Calu3 (cell line): Measurements from ENCODE around the gene GPD2. TPM values are rescaled to one million over a fixed set of nuclear protein-coding genes. Genes with fewer than 3 reads are reported as not detected.
"Not testable (repeated sequence)": the region's sequence is repeated elsewhere in the genome, so short reads cannot be mapped to it uniquely, and the experiment has no call there.

Experiments
- BruUV-seq: library from RNA; stranded (reverse); fragments of 400-500 nt; replicated peaks from 2 replicates; lab custom pipeline; 2021; lab: Mats Ljungman, UMichigan
- CTCF ChIA-PET: fragments of 300-600 bp; sonication (Branson Sonifier 250); formaldehyde crosslinking; loops from one replicate; lab custom pipeline; 2022; ENCODE audit warnings: antibody characterized with exemption; lab: Charles Lee
- DNase-seq: peaks from one replicate; pipeline ENCODE4 v3.0.0; 2022
- H3K27ac Mint-ChIP-seq: one replicate; pipeline ENCODE4 v1.8.0; 2022; ENCODE audit warnings: mixed read lengths; ENCODE audit not compliant: unreplicated experiment
- H3K27me3 Mint-ChIP-seq: one replicate; pipeline ENCODE4 v1.8.0; 2022; ENCODE audit warnings: mixed read lengths; ENCODE audit not compliant: unreplicated experiment
- H3K36me3 Mint-ChIP-seq: one replicate; pipeline ENCODE4 v1.8.0; 2022; ENCODE audit warnings: mild to moderate bottlenecking, moderate library complexity, mixed read lengths; ENCODE audit not compliant: insufficient read depth, unreplicated experiment
- H3K4me1 Mint-ChIP-seq: one replicate; pipeline ENCODE4 v1.8.0; 2022; ENCODE audit warnings: mild to moderate bottlenecking, low read depth, mixed read lengths; ENCODE audit not compliant: unreplicated experiment
- H3K4me3 Mint-ChIP-seq: one replicate; pipeline ENCODE4 v1.8.0; 2022; ENCODE audit warnings: mild to moderate bottlenecking, low read depth, moderate library complexity, mixed read lengths; ENCODE audit not compliant: unreplicated experiment
- H3K9me3 Mint-ChIP-seq: one replicate; pipeline ENCODE4 v1.8.0; 2022; ENCODE audit warnings: low read depth, mixed read lengths; ENCODE audit not compliant: unreplicated experiment
- intact Hi-C: fragments of 100-400 bp; cut with micrococcal nuclease; formaldehyde crosslinking; loops from one replicate; pipeline ENCODE4 v1.10.0; 2022; ENCODE audit not compliant: unreplicated experiment
- total RNA-seq: library from RNA; stranded (reverse); gene quantifications from 2 replicates; pipeline ENCODE4 v1.2.3, GENCODE V29; 2022
- TF ChIP-seq, protein P1 (sequence below): fragments of 200-600 bp; IDR thresholded peaks from one replicate; pipeline ENCODE4 v1.8.0; 2022; ENCODE audit warnings: antibody characterized with exemption; ENCODE audit not compliant: unreplicated experiment

Gene GPD2
- total RNA-seq, 1 experiment from 2014 or later, result 55.4 TPM

DNA sequence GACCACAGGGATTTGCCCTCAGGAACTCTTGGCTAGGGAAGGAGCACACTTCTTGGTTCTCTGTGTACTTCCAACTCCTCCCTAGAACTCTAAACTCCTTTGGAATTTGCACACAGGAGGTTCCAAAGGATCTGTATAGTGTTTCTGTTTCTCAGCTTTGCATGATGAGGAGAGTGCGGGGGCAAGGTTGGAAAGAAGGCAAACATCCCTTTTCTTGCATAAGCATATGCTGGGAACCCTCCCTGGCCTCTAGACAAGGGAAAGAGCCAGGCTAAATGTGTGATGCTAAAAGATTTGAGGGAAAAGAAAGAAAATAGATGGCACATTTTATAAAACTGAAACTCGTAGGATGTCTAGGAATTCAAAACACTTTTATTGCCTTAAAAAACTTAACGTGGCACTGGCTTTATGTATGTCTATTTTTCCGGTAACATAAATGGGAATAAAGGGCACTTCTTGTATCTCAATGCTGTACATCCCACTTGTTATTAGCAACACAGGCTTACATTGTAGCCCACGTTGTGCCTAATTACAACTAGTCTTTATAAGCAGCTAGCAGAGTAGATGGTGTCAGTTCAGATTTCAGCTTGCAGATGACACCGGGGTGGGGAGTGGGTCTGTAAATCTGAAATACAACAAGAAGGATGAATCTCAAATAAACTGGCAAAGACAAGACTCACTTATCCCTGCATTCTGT, 165.8 kb downstream of the GPD2 start:
- Mint-ChIP-seq H3K4me1 (no peaks in the 10 kb centered on the region), H3K9me3 (peaks cover 2% of the 10 kb centered on the region), H3K27ac (no peak overlapping the region), H3K27me3 (no peaks in the 10 kb centered on the region), H3K4me3 (no peak overlapping the region), H3K36me3 (no peaks in the 10 kb centered on the region)
- intact Hi-C loops, result no loop called here
- TF ChIP-seq, protein P1, sequence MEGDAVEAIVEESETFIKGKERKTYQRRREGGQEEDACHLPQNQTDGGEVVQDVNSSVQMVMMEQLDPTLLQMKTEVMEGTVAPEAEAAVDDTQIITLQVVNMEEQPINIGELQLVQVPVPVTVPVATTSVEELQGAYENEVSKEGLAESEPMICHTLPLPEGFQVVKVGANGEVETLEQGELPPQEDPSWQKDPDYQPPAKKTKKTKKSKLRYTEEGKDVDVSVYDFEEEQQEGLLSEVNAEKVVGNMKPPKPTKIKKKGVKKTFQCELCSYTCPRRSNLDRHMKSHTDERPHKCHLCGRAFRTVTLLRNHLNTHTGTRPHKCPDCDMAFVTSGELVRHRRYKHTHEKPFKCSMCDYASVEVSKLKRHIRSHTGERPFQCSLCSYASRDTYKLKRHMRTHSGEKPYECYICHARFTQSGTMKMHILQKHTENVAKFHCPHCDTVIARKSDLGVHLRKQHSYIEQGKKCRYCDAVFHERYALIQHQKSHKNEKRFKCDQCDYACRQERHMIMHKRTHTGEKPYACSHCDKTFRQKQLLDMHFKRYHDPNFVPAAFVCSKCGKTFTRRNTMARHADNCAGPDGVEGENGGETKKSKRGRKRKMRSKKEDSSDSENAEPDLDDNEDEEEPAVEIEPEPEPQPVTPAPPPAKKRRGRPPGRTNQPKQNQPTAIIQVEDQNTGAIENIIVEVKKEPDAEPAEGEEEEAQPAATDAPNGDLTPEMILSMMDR, result no peak
- CTCF ChIA-PET, result no interaction called here
- no TSS peak for BruUV-seq
- no peak for DNase-seq

DNA sequence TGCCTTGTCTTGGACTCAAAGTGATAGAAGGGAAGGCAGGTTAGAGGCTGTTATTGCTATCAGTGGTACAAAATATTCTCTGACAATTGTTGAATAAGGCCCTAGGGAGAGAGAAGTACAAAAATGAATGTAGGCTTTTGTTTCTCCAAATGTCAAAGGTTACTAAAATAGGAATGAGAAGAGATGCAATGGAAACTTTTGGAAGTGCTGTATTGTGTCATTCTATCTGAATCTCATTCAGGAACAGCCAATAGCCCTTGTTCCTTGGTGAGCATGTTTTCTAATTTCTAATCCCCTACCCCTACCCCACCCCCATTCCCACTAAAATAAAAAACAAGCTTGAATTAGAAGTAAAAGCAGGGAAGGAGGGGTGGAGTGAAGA, 166.4 kb downstream of the GPD2 start:
- no peak overlapping the region for H3K27ac Mint-ChIP-seq
- TF ChIP-seq, protein P1, result no peak
- no peak for DNase-seq
- no peaks in the 10 kb centered on the region for H3K27me3 Mint-ChIP-seq
- CTCF ChIA-PET, result no interaction called here
- H3K9me3 Mint-ChIP-seq, result peaks cover 2% of the 10 kb centered on the region
- no peak overlapping the region for H3K4me3 Mint-ChIP-seq
- no peaks in the 10 kb centered on the region for H3K4me1 Mint-ChIP-seq
- intact Hi-C loops, result no loop called here
- no TSS peak for BruUV-seq
- no peaks in the 10 kb centered on the region for H3K36me3 Mint-ChIP-seq

DNA sequence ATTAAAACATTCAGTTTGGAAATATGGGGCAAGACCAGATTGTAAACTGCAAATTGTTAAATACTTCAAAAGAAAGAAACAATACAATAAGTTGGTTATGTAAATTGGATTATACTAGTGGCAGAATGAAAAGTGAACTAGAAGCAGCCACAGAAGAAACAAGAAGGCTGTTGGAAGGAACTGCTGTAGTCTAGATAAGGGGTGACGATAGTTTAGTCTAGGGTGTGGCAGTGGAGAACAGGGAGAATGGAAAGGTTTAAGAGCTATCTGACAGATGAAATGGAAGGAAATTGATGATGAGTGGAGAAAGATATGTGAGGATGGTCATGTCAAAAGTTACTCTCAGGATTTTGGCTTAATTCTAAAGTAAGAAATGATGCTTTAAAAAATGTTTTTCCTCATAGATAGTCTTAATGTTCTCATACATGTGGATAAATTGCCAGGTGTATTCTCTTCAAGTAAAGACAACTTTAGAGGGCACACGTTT, 179.7 kb downstream of the GPD2 start:
- H3K27me3 Mint-ChIP-seq, result no peaks in the 10 kb centered on the region
- no peaks in the 10 kb centered on the region for H3K9me3 Mint-ChIP-seq
- TF ChIP-seq, protein P1, result no peak
- DNase-seq, result no peak
- CTCF ChIA-PET, result no interaction called here
- BruUV-seq, result no TSS peak
- intact Hi-C loops, result no loop called here
- H3K27ac Mint-ChIP-seq, result no peak overlapping the region
- H3K4me1 Mint-ChIP-seq, result no peaks in the 10 kb centered on the region
- H3K4me3 Mint-ChIP-seq, result no peak overlapping the region
- H3K36me3 Mint-ChIP-seq, result no peaks in the 10 kb centered on the region

DNA sequence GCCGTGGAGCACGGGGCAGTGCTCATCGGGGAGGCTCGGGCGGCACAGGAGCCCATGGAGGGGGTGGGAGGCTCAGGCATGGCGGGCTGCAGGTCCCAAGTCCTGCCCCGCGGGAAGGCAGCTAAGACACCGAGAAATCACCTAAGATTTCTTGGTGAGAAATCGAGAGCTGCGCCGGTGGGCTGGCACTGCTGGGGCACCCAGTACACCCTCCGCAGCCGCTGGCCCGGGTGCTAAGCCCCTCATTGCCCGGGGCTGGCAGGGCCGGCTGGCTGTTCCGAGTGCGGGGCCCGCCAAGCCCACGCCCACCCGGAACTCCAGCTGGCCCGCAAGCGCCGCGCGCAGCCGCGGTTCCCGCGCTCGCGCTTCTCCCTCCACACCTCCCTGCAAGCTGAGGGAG, 181.9 kb downstream of the GPD2 start:
- CTCF ChIA-PET, BruUV-seq, H3K4me1 Mint-ChIP-seq, H3K27ac Mint-ChIP-seq, H3K36me3 Mint-ChIP-seq, intact Hi-C loops, H3K27me3 Mint-ChIP-seq, H3K4me3 Mint-ChIP-seq, H3K9me3 Mint-ChIP-seq, DNase-seq: not testable (repeated sequence)

DNA sequence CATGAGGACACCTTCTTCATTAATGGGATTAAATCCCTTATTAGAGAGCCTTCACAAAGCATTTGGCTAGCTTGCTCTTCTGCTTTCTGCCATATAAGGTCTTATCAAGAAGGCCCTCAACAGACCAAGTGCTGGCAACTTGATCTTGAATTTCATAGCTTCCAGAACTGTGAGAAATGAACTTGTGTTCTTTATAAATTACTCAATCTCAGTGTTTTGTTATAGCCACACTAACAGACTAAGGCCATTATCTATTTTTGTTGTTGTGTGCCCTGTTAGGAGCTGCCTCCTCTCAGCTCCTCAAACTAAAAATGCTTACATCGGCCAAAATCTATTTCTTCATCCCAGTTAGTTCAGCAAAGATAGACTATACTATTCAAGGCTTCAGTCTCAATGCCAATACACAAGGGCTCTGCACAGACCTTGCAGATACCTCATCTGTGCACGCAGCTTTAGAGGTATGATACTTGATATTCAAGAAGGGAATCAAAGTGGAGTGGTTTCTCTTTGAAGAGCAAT, 182.9 kb downstream of the GPD2 start:
- no peak for DNase-seq
- CTCF ChIA-PET, result no interaction called here
- TF ChIP-seq, protein P1, result no peak
- Mint-ChIP-seq H3K4me3 (no peak overlapping the region), H3K27ac (no peak overlapping the region), H3K9me3 (no peaks in the 10 kb centered on the region), H3K4me1 (no peaks in the 10 kb centered on the region), H3K36me3 (no peaks in the 10 kb centered on the region), H3K27me3 (no peaks in the 10 kb centered on the region)
- BruUV-seq, result no TSS peak
- intact Hi-C loops, result no loop called here
